GM12874 (cell line): ENCODE data around the gene BCAS3.

ENCODE experiments used
- TF ChIP-seq, protein P1 (sequence below): IDR thresholded peaks from 2 replicates; pipeline ENCODE4 v1.5.1; 2011; ENCODE audit warnings: low read depth, mild to moderate bottlenecking, control low read depth, low read length, moderate library complexity; ENCODE audit not compliant: insufficient read depth

BCAS3 gene

DNA sequence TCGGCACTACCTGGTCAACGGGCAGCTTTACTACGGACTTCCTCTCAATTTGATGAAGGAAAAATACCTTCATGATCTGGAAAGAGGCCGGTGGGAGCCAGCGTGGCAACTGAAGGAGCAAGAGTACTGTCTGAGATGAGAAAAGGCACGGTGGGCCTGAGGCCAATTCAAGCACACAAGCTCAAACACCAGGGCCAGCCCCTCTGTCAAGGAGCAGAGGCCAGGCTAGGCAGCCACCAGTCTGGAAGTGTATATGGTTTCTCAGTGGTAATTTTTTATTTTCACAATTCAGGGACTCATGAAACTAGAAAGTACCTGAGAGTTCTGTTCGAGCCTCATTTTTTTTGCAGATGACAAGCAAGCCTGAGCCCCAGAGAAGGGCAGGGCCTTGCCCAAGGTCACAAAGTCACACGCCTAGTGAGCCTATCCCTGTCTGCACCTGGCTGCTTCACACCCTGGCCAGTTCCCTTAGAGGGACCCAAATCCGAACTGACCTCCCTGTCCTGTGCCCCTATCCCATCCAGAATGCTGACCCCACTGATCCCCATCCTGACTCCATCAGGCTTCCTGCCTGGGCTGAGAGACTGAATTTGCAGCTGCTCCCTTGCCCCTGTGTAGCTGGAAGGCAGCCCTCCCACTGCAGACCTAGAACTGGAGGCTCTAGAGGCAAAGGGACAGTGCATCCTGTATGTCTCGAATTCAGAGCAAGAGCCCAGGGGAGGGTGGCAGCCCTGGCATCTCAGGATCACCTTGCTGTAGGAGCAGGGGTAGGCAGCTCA lies 717.2 kb downstream of the BCAS3 start:
- TF ChIP-seq, protein P1, sequence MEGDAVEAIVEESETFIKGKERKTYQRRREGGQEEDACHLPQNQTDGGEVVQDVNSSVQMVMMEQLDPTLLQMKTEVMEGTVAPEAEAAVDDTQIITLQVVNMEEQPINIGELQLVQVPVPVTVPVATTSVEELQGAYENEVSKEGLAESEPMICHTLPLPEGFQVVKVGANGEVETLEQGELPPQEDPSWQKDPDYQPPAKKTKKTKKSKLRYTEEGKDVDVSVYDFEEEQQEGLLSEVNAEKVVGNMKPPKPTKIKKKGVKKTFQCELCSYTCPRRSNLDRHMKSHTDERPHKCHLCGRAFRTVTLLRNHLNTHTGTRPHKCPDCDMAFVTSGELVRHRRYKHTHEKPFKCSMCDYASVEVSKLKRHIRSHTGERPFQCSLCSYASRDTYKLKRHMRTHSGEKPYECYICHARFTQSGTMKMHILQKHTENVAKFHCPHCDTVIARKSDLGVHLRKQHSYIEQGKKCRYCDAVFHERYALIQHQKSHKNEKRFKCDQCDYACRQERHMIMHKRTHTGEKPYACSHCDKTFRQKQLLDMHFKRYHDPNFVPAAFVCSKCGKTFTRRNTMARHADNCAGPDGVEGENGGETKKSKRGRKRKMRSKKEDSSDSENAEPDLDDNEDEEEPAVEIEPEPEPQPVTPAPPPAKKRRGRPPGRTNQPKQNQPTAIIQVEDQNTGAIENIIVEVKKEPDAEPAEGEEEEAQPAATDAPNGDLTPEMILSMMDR = no peak

DNA sequence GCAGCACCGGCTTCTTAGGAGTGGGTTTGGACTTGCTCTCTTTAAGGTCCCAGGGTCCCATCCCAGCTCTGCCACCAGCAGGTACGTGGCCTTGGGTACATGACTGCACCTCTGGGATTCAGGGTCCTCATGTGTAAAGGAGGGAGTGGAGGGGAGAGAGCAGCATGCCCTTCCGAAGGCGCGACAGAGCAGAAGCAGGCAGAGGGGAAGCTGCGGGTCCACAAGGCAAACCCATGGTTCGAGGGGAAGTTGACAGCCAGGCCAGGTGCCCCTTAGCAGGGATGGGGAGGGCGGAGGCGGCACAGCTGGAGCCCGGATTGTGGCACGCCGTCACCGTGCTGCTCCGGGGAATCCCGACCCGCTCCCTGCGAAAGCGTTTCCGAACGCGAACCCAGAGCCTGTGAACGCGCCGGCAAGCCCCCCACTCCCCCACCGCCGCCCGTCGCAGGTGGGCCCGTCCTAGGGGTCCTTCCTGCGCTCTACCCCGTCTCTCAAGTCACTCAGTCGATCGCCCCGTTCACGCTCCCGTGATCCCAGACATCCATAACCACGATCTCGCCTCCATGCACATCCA lies 717.8 kb downstream of the BCAS3 start:
- TF ChIP-seq, protein P1 = no peak

GRCh38 chr17:61395983-61396585 lies 718.4 kb downstream of the BCAS3 start:
- TF ChIP-seq, protein P1 = no peak

DNA sequence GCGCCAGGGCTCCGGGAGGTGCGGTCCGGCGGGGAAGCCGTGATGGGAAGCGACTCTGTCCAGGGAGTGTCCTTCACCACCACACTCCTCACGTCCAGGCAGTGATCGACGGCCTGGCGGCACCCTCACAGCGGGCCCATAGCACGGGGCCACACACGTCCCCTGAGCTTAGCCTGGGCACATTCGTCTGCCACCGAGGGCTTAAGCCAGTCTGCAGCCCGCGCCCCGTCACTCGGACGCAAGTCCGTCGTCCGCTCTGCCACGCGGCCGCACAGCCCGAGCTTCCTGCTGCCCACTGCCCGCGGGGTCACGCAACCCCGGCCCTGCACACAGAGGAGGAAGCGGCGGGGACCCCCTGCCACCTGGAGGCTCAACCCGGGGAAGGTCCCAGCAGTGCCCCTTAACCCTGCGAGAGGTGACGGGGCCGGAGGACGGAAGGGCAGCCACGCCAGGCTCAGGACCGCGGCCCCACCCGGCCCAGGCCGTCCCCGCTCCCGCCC lies 719.0 kb downstream of the BCAS3 start:
- TF ChIP-seq, protein P1 = no peak

- TF ChIP-seq, protein P1 = no peak
Measured at GRCh38 chr17:61397086-61397842, 719.6 kb downstream of the BCAS3 start.

- TF ChIP-seq, protein P1 = no peak
Measured at GRCh38 chr17:61398721-61399130, 721.1 kb downstream of the BCAS3 start.
